Stimulated activated CD8-positive, alpha-beta memory T cell treated with anti-CD3 and anti-CD28 coated beads, Interleukin-12 subunit alpha, Interleukin-12 subunit beta, amount 100 ng/mL, for 4 hours (primary cell): ENCODE data around the gene COL8A1.

ENCODE experiments used
- DNase-seq: peaks from one replicate; pipeline ENCODE4 v3.0.0-alpha.2; 2020; ENCODE audit warnings: low read depth

Gene COL8A1

DNA sequence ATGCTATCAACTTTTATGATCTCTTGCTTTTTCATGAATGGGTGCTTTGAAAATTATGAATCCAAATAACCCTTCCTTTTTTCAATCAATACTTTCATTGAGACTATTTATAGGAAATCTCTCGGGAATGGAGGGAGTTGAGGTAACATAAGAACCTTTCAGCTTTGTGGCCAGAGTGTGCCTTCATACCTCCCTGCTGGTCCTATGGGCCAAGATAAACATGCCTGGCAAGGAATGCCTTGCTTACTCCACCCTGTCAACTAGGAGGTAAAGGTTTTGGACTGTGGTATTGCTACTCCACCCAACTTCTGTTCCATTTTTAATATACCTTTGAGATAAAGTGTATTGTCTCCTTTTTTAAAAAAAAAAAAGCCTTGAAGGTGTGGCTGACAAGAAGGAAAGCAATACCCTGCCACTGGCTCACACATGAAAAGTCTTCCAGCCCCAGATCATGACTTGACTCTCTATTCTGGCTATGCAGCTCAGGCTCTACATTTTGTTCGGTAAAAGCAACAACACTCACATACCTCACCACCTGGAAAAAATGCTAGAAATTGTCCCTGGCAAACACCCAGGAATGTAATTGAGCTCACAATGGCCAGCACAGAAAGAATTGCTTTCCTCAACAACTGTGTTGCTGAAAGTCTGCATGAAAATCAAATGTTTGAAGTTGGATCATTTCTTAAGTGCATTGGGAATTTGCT, 35.8 kb downstream of the COL8A1 start:
- DNase-seq, result no peak

DNA sequence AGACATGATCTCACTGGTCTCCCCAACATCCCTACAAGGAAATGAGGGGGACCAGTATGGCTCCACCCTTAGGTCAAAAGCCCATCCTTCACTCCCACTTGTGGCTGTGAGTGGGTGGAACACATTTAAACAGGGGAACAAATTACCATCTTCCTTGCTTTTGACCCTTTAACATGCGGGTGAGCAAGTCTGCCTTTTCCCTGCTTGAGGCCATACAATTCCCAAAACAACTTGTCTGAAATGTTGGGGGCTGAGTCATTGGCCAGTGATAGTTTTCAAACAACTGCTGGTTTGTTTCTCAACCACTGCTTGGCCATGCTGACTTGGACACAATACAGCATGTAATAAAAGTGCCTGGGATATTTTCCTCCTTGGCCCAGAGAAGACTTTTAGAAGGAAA, 39.6 kb downstream of the COL8A1 start:
- no peak for DNase-seq

DNA sequence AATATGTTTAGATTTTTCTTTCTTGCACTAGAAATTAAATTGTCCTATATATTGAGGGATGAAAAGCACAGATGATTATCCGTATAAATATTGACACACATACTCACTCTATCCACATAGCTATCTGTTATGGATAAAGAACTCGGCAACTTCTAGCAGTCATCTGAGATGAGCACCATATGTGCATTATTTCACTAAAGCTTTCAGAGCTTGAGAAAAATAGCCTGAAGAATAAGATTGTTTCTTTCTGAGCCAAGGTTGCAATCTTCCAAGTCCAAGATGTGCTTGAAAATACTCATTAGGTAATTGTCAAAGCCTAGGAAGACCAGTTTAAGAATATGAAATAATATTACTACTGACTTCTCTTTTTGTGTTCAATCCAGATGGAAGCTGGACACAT, 40.5 kb downstream of the COL8A1 start:
- DNase-seq, result no peak

DNA sequence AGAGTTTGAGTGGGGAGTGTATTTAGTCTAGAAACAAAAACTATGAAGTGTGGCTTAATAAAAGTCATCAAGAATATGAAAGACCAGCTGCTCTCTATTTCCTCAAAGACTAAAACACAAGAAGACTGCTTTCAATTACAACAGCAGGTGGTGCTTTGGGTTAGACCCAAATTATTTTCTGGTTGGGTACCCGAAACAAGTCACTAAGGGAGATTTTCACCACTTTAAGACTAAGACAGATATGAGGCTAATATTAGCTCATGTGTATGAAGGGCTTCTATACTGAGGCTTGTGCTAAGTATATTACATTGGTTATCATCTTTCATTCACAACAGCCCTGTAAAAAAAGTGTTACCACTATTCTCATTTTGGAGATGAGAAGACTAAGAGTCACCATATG, 43.1 kb downstream of the COL8A1 start:
- no peak for DNase-seq

DNA sequence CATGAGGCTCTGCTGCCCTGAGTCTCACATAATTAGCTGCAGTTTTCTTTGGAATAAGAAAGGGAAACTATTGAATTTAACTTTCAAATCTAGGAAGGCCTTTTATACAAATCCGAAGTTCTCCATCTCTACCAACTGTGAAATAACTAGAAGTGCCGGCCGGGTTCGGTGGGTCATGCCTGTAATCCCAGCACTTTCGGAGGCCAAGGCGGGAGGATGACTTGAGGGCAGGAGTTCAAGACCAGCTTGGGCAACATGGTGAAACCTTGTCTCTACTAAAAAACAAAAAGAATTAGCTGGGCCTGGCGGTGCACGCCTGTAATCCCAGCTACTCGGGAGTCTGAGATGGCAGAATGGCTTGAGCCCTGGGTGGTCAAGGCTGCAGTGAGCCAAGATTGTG, 43.6 kb downstream of the COL8A1 start:
- no peak for DNase-seq

DNA sequence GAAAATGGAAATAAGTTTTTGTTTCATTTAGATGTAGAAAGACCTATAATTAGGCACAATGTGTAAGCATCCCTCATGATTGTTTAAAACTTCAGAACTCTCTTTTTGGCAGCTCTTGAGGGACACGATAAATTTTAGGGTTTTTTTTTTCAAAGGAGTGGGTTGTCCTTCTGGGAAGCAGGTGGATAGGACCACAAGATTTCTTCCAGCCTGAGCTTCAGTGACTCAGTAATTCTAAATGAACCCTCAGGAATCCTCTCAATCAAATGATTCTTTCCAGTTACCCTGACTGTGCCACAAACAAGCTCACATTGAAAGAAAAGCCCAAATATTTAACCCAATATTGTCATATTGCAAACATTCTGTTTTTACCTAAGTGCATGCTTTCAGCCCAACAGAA, 45.1 kb downstream of the COL8A1 start:
- no peak for DNase-seq

DNA sequence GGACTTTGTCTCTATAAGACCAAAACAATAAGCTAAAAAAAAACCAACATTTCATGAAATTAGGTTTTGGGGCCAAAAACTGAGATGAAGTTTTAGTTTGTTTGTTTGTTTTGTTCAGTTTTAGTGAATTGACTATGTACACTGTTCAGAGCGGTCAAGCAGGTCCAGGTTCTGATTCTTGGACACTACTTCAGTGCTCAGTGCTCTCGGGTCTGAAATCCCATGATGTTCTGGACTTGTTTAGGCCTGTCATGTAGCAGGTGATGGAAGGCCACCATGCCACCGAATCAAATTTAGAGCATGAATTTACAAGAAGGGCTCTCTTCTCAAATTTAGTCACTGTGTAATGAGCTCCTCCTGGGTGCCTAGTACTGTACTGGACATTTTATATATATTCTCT, 45.5 kb downstream of the COL8A1 start:
- DNase-seq, result no peak

DNA sequence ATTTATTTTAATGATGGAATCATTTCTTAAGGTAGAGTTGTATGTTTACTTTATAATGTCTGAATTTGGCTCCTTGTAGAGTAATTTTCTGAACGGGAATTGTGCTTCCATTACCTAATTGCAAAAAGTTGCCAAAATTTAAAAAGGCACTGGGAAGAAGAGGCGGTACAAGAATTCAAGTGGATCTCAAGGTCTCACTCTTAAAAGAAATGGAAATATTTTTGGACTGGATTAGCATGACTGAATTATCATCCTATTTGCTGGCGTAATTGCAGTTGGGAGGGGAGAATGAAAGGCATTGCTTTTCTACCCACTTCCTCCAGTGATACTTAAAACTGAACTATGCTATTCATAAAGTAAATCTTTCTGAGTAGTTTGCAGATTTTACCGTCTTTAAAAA, 46.2 kb downstream of the COL8A1 start:
- DNase-seq, result no peak

DNA sequence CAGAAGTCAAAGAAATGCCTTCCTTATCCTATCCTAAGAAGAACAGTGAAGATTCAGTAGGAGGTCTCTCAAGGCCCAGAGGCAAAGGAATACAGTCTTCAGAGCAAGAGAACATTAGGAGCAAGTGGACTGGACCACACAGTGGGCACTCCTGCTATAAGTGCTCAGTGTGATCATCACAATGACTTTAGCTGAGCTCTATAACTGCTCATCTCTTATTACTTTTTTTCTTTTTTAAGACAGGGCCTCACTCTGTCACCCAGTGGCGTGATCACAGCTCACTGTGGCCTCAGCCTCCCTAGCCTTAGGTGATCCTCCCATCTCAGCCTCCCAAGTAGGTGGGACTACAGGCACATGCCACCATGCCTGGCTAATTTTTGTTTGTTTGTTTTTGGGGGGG, 48.1 kb downstream of the COL8A1 start:
- no peak for DNase-seq

DNA sequence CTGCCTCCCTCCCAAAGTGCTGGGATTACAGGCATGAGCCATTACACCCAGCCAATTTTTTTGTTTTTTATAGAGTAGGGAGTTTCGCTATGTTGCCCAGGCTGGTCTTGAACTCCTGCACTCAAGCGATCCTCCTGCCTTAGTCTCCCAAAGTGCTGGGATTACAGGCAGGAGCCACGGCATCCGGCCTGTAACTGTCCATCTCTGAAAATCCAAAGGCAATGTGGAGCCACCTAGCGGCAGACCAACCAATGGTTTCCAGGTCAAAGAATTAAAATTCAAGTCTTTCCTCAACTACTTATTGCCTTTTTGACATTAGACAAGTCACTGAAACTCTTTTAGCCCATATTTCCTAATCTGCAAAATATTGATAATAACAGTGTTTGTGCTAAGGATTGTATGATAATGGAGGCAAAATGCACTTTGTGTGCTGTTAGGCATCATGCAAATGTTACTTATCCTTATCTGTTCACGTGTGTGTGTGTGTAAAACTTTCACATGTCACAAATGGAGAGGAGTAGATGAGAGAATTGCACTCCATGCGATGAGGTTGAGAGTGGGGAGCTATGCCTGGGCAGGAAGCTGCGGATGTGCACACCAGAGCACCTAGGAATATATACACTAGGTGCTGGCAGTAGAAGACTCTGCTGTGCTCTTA, 48.7 kb downstream of the COL8A1 start:
- DNase-seq, result no peak

DNA sequence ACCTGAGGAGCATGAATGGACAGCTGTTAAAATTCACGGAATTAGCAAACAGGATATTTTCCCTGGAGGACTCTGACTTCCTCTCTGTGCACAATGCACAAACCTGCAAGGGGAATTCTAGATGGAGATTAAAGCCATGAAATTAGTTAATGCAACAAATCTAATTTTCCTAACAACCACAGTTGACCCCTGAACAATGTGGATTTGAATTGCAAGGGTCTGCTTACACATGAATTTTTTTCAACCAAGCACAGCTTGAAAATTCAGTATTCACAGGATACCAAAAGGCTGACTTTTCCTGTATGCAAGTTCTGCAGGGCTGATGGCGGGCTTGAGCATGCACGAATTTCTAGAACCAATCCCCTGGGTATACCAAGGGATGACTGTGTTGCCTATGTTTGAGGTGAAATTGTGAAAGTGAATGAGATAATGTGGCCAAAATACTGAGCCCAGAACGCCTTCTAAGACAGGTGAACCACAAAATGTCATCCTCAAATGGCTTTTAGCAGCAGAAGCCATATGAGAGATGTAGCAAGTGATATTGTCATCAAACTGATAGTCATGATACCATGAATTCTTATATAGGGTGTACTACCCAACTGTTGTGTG, 52.5 kb downstream of the COL8A1 start:
- DNase-seq, result no peak

DNA sequence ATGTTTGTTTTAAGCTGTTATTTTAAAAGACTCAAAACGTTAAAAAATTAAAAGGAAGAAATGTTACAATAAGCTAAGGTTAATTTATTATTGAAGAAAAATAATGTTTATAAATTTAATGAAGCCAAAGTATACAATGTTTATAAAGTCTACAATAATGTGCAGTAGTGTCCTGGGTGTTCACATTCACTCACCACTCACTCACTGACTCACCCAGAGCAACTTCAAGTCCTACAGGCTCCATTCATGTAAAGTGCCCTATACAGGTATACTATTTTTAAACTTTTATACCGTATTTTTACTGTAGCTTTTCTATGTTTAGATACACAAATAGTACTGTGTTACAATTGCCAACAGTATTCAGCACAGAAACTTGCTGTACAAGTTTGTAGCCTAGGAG, 55.2 kb downstream of the COL8A1 start:
- DNase-seq, result no peak

DNA sequence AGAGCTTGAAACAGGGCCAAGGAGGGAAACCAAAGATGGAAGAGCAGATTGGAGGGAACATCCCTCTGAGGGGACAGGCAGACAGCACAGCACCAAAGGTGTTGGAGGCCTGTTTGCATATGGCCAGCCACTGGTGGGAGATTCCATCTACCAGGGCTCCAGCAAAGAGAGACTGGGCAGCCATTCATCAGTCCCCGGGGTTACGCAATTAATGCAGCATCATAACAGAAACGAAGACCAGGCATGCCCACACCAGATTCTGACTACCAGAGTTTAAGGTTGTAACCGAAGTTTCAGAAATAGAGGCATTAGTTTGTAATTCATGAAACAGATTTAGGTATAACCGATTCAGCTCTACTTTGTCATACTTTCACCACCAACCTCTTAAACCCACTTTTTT, 58.1 kb downstream of the COL8A1 start:
- no peak for DNase-seq

DNA sequence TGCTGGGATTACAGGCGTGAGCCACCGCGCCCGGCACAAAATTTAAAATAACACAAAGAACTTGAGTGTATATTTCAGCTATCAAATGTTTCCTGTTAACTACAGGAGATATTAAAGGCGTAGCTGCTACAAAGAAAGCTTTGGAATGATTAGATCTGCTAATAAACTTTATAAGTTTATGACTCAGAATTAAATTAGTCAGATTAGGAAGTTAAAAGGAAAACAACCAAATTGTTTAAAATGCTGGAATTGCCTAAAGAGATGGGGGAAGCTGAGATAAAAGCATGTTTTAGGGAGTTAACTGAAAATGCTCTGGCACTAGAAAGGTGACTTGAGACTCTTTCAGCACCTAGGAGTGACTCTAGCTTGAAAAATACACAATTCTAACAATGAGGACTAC, 58.9 kb downstream of the COL8A1 start:
- no peak for DNase-seq

DNA sequence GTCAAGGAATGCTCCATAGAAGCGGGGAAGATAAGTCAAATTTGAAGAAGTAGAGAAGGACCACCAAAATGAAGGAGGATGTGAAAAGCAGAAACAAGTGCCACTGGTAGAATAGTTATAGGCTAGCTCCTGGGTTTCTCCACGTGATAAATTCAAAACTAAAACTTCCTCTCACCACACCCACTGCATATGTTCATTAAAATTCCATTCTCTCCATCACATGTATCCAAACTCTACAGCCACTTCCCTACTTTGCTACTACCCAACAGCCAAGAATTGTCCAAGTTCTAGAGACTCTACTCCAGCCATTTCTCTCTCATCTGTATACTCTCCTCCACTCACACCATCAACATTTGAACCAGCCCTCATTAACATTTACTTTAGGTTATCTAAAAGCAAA, 60.5 kb downstream of the COL8A1 start:
- no peak for DNase-seq

DNA sequence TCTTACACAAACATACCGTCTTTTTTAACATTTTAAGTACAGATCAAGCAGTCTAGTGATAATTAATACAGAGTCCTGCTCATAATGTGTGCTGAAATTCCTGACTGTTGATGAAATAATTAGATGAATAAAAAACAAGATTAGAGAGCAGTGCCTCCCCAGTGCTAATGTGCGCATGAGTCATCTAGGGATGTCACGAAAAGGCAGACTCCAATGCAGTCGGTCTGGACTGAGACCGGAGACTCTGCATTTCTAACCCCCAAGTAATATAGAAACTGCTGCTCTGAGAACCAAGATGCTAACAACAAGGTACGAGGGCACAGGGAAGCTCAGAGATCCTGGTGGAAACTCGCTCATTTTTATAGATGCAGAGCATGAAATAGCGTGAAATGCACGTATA, 61.4 kb downstream of the COL8A1 start:
- no peak for DNase-seq

DNA sequence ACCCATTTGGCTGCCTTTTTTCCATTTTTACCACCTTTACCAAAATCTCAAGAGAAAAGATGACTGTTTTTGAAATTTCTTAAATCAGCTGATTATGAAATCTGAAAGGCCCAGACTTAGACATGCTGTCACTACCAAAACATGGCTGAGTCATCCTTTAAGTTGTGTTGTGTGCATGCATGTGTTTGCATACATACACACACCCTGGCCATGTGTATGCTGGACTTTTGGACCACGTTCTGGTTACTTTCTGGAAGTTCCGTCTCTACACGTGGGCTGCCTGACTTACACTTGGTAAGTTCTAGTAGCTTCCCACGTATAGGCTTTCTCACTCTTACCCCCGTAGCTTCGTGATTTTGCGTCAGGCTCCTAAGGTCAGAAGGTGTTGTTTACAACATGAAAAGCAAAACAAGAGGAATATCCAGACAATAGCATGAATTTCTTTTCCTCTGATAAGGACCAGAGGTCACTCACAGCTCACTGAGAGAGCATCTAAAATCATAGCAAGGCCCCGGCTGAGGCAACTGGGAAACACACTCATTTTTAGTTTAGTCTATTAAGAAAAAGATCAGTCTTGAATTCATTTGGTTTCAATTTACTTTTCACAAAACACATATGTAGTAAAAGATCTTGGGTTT, 62.4 kb downstream of the COL8A1 start:
- DNase-seq, result no peak

DNA sequence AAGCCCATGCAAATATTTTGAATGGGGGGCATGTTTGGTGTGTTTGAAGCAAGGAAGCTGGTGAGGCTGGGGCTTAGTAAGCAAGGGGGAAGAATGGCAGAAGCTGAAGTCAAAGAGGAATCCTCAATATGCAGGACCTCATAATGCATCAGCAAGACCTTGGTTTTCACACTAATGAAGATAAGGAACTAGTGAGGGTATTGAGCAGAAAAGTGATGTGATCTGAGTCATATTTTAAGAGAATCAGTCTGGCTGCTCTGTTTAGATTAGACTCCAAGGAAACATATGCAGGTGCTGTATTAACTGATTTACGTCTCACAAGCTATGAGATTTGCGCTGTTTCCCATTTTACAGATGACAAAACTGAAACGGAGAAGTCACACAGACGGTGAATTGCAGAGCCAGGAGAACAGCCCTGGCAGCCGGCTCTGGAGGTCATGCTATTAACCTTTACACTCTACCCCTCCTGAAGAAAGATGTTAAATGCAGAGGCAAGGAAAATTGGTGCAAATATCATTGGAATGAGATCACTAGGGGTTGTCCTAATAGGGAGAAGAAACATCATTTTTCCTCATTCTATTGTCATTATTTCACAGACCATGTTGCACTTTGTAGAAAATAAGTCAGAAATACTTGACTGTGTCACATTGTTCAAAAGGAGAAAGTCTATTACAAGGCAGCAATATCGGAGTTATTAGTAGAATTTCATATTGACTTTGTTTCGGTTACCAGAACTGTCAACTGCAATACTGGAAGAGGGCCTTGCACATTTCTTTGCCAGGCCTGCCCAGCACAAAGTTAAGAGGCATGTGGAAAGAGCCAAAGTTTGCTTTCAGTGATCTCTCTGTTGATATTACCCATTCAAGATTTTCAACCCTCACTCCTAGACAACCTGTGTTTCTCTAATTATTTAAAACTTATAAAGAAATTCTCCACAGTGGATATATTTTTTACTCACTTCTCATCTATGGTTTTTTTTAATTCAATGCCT, 64.9 kb downstream of the COL8A1 start:
- no peak for DNase-seq

DNA sequence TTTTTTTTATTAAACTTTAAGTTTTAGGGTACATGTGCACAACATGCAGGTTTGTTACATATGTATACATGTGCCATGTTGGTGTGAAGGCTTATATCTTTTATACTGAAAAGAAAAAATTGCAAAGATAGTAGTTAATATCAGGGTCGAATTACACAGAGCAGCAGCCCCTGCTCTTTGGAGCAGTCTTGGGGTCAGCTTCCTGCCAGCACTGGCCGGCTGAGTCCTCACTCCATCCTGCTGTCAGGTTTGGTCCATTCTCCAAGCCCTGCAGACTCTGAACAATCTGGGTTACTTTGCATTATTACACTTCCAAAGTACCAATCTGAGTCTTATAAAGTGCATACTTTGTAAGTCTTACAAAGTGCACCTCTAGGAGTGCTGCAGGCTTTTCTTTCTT, 66.0 kb downstream of the COL8A1 start:
- no peak for DNase-seq

DNA sequence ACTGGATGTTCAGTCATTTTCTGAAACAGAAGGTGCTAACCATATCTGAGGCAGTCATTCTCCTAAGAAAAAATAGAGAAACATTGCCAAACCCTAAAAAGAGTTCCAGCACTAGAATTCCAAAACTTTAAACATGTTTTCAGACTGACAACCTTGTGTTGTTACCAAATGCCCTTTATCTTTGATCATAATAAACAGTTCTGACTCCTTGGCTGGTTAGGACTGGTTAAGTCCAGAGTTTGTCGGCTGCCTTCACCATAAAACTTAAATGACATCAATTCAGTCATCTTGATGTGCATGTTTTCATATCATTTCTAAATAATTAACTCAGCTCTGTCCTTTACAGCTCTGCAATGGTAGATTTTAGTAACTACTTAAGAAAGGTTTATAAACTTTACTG, 68.0 kb downstream of the COL8A1 start:
- no peak for DNase-seq

DNA sequence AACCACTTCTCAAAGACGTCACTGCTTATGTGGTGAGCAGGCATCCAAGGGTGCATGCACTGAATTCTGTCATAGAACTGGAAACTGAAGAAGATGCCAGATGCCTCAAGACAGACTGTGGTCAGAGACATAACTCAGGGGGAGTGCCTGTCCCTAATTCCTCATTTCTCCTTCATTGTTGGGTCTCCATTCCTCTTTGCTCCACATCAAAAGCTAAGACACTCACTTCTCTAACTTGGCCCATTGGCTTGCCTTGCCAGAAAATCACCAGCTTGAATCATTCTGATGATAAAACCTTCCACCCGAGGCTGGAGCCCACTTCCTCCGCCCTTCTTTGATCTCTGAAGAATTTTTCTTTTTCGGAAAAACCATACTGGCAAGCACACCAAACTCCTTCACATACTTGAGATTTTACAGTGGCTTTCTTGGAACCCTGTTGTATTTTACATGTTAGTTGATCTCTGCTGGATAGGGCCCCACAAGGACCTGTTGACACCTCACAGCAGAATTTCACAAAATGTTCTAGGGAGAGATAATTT, 69.9 kb downstream of the COL8A1 start:
- no peak for DNase-seq

DNA sequence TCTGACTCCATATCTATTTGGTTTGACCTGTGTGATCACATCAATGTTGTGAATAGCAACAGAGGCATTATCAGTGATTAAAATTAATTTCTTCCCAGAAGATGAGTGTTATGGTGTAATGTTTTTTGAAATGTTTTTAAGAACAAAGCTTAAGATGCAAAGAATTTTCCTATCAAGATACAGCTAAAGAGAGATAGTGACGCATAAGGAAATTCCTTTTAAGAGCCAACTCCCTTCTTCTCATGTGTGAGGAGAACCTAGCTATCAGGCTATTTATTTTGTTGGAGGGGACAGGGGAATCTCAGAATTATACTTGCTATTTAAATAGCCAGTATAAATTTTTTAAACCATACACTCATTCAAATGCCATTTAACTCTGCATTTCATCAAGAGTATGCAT, 71.3 kb downstream of the COL8A1 start:
- no peak for DNase-seq
